NCI-H226 (cell line): ENCODE measurements around the gene DHRS2.
"Not testable (repeated sequence)": the region's sequence is repeated elsewhere in the genome, so short reads cannot be mapped to it uniquely, and the experiment has no call there.

ENCODE experiments used
- DNase-seq: peaks from one replicate; pipeline ENCODE4 v3.0.0-alpha.2; 2015

The DHRS2 gene

DNA sequence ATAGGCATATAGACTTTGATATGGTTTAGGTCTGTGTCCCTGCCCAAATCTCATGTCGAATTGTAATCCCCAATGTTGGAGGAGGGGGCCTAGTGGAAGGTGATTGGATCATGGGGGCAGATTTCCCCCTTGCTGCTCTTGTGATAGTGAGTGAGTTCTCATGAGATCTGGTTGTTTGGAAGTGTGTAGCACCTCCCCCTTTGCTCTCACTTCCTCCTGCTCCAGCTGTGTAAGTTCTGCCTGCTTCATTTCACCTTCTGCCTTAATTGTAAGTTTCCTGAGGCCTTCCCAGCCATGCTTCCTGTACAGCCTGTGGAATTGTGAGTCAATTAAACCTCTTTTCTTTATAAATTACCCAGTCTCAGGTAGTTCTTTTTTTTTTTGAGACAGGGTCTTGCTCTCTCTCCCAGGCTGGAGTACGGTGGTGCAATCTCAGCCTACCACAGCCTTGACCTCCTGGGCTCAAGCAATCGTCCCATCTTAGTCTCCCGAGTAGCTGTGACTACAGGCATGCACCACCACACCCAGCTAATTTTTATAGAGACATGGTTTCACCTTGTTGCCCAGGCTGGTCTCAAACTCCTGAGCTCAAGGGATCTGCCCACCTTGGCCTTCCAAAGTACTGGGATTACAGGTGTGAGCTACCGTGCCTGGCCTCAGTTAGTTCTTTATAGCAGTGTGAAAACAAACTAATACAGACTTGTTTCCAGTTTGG is 1.3 kb upstream of the DHRS2 start:
- not testable (repeated sequence) for DNase-seq

DNA sequence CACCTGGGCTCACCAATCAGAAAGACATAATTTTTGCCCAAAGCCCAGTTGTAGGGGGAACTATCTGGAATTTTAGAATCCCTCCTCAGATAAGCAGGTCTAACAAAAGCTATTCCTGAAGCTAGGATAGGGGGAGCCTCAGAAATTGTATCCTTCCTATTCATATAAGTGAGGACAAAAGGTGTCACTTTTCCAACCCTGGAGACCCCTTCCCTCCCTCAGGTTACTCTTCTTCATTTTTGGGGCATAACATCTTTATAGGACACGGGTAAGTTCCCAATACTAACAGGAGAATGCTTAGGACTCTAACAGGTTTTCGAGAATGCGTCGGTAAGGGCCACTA is 1.1 kb downstream of the DHRS2 start:
- not testable (repeated sequence) for DNase-seq

DNA sequence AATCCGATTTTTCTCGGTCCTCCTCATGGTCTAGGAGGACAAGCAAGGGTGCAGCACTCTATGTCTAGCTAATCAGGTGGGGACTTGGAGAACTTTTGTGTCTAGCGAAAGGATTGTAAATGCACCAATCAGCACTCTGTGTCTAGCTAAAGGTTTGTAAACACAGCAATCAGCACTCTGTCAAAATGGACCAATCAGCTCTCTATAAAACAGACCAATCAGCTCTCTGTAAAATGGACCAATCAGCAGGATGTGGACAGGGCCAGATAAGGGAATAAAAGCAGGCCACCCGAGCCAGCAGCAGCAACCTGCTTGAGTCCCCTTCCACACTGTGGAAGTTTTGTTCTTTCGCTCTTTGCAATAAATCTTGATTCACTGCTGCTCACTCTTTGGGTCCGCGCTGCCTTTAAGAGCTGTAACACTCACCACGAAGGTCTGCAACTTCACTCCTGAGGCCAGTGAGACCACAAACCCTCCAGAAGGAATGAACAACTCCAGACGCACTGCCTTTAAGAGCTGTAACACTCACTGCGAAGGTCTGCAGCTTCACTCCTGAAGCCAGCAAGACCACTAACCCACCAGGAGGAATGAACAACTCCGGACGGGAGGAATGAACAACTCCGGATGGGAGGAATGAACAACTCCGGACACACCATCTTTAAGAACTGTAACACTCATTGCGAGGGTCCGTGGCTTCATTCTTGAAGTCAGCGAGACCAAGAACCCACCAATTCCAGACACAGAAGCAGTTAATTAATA is 1.7 kb downstream of the DHRS2 start:
- not testable (repeated sequence) for DNase-seq

DNA sequence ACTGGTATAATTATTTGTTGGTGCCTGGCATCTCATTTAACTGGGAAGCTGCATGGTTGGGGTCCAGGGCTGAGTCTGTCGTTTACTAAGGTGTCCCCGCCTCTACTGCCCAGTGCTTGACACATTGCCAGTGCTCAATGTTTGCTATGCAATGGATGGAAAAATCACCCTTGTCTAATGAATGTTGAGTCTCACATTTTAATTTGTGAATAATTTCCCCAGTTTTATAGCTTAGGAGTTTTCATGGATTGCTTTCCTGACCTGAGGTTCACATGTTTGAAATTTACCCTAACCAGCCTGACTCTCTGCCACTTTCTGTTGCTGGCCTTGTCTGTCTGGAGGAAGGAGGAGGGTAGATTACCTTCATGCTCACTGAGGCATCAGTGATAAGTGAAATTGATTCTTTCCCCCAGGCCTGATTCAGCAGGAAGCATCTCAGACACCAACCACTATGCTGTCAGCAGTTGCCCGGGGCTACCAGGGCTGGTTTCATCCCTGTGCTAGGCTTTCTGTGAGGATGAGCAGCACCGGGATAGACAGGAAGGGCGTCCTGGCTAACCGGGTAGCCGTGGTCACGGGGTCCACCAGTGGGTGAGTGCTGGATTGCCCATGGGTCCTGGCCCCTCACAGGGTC is 2.4 kb downstream of the DHRS2 start:
- peak; percentile 24 for DNase-seq

DNA sequence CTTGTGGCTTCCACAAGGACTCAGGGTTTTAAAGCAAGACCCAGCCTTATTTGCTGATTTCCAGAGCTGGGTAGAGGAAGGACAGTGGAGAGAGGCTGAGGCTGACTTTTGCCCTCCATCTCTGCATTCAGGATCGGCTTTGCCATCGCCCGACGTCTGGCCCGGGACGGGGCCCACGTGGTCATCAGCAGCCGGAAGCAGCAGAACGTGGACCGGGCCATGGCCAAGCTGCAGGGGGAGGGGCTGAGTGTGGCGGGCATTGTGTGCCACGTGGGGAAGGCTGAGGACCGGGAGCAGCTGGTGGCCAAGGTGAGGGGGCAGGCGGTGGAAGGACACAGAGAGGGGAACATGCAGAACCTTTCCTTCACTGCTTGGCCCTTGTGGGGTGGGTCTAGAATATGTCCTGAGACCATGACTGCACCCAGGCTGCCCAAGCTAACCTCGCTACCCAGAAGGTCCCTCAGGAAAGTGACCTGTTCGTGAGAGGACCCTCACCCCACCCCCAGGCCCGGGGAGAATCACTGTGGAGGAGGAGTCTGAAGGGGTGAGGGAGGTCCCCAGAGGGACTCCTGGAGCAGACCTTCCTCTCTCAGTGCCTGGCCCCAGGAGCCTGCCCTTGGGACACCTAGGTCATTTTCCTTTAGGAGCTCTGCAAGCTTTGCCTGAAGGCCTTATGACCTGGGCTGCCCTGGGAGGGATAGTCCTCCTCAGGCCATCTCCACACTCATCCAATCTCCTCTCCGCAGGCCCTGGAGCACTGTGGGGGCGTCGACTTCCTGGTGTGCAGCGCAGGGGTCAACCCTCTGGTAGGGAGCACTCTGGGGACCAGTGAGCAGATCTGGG is 3.1 kb downstream of the DHRS2 start:
- no peak for DNase-seq

DNA sequence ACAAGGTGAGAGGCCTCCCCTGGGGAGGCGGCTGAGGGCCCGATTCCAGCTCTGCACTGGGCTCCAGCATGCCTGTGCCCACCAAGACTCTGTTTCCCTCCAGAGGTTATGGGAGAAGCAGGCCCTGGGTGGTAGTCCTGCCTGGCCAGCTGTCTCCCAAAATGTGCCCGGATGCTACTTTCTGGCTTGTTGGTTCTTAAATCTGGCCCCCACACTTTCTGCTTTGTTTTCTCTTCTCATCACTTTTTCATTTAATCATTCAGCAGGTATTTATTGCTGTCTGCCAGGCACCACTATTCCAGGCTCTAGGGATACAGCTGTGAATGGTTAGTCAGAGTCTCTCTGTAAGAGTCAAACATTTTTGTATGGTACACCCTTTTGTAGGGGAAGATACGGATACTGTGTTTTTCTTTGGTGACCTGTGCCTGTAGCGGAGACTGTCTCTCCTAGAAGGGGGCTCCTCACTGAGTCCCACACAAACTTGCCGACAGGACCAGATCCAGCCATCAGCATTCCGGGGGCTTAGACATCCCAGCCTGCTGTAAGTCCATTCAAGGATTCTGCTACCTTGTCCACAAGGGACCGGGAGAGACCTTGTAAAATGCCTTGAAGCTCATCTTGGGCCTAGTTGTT is 3.8 kb downstream of the DHRS2 start:
- DNase-seq: no peak

DNA sequence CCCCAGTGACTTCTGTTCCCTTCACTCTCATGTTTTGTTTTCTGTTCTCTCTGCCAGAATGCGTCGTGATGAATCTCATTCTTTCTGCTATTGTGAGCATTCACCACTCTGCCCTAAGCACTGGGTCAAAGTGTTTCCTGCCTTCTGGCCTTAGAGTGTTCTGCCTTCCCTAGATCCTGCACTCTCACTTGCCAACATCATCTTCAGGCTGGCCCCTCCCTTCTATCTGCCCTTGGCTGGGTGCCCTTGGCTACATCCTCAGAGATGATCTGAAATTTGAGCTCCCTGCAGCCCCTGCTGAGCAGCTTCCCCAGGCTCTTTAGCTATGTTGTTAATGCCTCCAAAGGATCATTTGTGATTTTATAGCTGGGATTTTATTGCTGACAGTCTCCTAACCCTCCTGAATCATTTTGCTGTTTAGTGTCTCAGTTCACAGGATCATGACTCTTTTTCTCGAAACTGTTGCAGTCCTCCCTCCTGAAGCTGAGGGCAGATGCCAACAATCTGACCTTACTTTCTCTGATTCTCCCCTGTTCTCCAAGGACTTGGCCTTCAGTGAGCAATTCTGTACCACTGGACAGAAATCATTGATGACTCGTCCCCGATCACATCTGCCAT is 4.5 kb downstream of the DHRS2 start:
- peak; percentile 42 for DNase-seq

DNA sequence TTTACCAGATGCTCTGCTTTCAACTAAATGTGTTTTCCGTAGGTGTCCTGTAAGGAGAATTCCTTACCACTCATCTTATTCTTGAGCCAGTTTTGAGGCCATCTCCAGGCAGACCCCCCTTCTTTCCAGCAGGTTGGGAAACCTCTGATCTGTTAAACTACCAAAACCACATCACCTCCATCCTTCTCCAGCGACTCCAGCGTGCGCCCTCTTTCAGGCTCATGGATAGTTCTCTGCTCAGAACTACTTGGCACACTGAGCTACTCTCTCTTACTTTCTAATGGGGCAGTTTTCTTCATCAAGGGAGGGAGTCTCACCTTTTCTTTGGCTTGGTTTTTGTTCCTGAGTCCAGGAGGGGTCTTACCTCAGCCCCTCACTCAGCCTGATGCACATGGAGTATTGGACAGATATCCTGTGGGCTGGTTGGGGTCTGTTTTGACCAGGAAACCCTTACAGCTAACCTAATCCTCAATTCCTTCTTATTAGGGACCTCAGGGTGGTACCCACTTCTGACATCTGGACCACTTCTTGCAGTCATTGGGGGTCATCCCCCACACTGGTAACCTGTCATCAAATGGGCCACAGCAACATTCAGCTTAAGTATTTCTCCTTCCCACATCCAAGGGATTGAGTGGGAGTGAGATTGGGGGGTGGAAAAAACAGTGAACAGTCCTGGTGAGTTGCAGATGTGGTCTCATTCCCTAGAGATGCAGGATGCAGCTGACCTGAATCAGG is 5.2 kb downstream of the DHRS2 start:
- DNase-seq: no peak

DNA sequence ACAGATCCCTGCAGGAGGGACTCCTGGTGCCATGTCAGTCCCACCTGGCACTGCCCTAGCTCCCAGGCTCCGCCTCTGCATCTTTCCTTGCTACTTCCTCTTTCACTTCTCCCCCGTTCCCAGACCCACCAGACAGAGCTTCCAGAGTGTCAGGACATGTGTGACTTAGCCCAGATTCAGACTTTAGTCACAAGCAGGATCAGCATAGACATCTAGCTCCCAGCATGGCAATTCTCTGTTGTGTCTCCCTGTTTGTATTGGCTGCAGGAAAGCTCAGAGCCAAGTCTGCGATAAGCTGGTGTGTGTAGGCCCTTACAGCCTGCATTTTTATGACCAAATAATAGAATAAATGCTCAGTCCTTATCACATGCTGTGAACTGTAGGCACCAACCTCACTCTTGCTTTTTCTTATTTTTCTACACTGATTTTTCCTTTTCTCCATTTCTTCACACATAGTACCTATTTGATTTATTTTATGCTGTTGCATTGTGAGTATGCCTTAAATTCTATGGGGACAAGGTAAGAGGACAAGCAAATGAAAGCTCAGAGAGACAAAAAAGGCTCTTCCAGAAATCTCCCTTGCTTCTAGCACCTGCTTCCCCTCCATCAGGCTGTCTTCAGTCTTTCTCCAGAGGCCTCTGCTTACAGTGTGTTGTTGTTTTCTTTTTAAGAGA is 5.9 kb downstream of the DHRS2 start:
- no peak for DNase-seq

DNA sequence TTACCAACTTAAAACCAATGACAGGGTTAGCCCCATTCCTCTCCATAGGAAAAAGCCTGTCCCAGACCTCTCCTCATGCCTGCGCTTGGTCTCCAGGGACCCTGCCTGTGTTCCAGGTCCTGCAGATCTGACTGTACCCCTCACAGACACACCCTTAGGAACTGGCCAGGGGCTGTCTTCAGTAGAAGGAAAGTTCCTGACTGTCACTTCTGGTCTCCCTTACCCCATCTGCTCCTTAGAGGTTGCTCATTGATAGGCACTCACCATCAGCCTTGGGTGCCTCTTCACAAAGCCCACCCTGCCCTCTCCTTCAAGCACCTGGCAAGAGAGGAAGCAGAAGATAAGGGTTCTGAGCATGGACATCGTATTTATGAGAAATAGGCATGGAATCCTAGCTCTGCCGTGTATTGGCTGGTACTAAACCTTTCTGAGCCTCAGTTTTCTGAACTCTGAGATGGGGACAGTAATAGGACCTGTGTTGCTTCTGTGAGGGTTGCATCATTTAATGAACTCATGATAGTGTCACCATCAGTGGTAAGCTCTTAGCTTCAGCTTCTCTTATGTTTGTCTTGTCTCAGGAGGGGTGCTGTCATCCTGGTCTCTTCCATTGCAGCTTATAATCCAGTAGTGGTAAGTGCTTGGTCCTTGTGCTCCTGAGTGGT is 7.5 kb downstream of the DHRS2 start:
- DNase-seq: no peak

DNA sequence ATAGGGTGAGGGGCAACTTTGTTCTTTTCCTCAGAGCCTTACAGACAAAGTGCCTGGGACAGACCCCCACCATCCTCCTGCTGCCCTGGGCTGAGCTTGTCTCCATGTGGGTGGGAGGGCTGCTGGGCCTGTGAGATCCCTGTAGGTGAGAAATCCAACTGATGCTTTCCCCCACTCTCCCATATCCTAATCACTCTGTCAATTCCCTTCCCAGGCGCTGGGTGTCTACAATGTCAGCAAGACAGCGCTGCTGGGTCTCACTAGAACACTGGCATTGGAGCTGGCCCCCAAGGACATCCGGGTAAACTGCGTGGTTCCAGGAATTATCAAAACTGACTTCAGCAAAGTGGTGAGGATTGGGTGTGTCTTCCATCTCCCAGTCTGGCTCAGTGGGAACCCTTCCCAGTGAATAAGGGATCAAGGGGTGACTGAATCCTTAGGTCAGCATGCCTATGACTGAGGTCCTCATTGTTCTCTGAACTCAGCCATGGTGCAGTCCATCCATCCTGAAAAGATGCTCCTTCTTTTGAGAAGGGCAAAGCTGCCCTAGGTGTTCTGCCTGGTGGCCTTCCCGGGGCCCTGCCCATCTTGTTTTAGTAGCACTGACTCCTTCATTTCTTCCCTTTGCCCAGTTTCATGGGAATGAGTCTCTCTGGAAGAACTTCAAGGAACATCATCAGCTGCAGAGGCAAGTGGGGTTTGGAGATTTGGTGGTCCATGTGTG is 8.2 kb downstream of the DHRS2 start:
- no peak for DNase-seq

DNA sequence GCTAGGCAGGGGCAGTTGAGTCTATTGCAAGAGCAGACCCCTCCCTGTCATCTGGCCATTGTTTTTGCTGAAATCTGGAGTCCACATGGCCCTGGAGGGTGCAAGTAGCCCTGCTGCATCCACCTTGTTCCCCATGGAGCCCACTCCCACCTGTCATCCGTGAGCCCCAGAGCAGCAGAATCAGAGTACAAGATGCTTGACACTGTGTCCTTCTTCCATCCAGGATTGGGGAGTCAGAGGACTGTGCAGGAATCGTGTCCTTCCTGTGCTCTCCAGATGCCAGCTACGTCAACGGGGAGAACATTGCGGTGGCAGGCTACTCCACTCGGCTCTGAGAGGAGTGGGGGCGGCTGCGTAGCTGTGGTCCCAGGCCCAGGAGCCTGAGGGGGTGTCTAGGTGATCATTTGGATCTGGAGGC is 8.8 kb downstream of the DHRS2 start:
- no peak for DNase-seq

DNA sequence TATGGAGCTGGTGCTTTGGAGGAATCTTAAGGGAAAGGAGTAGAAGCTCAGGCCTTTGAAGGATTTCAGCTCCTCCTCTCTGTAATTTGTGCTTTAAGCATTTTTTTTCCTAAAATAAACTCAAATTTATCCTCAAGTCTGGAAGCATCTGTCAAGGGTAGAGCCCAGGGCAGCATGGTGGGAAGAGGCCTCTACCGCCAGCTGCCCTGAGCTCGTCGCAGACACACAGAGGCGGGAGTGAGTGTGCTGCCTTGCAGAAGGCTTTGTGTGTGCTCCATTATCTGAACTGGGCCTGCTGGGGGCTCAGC is 9.3 kb downstream of the DHRS2 start:
- no peak for DNase-seq

DNA sequence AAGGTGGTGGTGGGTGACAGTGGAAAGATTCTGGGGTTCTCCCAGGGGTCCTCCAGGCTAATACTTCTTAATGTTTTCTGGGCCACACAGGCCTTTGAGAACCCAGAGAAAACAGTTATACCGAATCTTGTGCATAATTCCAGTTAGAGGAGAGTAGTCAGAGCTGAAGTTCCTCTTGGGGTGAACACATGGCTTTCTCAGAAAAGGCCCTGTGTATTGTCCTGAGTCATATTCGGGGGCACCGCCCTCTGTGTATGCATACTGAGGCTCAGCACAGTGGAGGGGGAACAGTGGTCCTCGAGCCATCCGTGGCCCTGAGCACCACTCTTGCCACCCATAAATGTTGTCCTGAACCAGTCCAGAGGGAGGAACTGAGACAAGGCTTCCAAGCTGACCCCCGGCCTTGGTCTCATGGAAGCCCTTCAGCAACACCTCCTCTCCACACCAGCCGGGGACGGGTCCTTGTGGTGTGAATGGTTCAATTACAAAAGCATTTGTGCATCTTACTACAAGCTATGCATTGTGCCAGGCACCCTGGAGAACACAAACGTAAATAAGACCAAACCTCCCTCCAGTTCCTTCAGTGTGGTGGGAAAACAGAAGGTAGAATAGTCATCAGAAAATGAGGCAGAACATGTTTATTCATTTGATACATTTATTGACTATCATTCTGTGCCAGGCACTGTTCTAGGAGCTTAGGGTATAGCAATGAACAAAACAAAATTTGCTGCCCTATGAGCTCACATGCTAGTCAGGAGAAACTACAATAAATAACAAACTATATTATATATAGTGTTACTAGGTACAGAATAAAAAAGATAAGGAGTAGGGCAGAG is 9.9 kb downstream of the DHRS2 start:
- DNase-seq: no peak

DNA sequence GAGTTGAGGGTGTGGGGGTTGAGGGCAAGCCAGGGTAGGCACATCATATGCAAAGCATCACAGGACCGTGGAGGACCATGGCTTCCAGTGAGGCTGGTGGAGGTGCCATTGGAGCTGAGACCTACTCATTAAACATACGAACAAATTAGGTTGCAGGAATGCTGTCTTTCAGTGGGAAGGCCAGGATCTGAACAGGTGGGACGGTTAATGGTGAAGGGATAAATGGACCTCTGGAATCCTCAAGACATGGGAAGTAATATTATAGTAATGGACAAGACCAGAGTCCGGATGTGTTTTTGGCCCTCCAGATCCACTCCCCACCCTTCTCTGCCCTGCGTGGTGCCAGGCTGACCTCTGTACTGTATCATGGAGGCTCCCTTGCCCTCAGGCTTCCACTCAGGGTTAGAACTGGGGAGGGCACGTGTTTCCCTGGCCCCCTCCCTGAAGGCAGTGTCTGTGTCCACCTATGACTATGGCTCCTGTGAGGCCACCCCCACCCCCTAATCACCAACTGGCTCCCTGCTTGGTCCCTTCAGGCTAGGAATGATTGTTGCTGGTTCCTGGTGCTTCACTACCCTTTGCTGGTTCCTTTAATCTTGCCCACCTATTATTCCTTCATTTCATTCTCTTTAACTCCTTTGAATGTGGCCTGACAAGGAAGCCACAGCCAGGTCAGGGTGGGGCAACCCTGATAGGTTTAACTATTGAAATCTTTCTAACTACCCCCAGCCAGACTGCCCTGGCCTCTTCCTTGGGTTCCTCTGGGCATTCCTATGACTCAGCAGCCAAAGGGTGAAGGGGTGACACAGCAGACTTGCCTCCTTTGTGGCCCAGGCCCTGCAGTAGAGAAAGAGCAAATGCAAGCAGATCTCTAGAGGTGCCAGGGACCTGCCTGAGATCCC is 10.7 kb downstream of the DHRS2 start:
- no peak for DNase-seq

DNA sequence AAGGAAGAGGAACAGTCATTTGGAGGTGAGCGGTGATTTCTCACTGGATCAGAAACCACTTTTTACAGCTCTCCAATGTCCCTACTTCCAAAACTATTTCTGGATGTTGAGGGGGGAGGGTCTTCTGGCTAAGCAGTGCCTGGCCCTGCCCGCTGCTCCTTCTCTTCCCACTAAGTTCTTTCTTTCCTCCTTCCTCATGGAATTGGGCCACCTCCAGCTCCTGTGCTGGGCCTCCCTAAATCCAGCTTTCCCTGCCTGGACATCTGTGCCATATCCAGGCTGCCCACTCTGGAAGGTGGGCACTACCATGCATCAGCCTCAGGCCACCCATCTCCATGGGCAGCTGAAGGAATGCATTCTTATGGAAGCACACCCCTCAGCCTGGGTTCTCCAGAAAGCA is 11.5 kb downstream of the DHRS2 start:
- DNase-seq: no peak

DNA sequence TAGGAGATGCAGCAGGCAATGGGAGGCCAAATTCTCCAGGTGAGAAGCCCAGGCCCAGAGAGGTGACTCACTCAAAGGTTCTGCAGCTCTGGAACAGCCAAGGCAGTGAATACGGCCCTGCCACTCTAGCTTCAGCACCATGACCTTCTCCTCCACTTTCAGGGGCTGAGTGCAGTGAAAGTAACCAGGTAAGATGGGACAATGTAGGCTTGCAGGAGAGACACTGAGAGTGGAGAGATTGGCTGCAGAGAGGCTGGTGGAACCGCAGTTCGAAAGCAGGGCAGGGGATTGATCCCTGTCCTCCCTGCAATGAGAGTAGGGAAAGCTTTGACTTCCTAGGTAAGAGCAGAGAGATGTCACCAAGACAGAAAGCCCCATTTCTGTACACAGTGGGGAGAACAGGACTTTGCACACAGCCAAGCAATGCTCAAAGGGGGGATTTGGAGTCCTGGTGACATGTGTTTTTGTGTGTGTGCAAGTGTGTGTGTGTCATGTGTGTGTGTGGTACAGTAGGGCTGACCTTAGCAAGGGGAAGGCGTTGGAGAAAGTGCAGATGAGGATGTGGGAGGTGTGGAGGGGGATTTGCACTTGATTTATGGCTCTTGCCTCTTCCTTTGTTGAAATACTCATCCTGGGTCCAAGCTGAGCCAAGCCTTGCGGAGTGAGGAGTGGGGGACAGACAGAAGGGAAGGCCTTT is 12.7 kb downstream of the DHRS2 start:
- DNase-seq: no peak
